GM21526 (cell line): ENCODE measurements around the gene C1QB.

Experiments
- ATAC-seq: cut with Tn5 transposase; IDR thresholded peaks from one replicate; pipeline ENCODE4 v1.9.1; 2021; ENCODE audit warnings: moderate library complexity; ENCODE audit not compliant: unreplicated experiment, low FRiP score

C1QB gene

DNA sequence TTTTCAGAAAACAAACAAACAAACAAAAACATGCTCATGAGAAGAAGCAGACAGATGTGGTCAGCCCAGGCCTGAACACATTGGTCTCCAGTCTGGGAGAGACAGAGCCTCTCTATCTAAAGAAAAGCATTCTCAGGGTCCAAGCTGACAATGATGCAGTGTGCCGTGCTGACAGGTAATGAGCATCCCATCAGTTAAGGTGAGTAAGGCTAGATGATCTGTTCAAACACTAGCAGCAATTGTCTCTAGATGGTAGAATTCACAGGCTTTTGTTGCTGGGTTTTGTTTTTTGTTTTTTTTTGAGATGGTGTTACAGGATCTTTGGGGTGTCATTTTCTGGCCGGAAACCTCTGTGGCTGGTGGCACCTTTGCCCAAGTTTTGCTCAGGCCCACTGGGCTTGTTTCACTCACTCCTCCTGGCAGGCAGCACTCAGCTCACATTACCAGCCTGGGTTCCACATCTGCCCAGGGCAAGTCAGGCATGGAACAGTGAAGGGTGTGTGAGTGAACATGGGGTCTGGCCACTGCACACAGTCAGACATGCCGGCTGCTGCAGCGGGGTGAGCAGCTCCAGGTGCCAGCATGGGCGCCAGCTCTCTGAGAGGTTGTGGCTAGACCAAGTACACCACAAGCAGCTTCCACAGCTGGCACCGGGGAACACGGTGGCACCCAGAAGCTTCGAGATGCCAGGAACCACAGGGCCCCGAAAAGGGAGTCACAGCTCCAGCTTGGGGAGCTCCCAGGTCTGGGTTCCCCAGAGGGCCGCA, 19.2 kb upstream of the C1QB start:
- no peak for ATAC-seq

DNA sequence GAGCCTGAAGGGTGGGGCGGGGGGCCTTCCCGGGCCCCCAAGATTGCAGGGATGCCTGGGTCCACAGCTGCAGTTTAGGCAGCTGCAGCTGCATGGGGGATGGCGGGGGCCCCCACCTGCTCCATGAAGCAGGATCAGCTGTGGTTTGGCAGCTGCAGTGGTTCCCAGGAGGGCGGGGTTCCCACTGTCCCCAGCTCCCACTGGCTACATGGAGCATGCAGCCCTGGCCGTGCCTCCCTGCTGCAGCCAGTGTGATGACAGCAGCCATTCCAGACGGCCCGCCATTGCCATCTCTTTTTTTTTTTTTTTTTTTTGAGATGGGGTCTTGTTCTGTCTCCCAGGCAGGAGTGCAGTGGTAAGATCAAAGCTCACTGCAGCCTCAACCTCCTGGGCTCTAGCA, 17.6 kb upstream of the C1QB start:
- no peak for ATAC-seq

DNA sequence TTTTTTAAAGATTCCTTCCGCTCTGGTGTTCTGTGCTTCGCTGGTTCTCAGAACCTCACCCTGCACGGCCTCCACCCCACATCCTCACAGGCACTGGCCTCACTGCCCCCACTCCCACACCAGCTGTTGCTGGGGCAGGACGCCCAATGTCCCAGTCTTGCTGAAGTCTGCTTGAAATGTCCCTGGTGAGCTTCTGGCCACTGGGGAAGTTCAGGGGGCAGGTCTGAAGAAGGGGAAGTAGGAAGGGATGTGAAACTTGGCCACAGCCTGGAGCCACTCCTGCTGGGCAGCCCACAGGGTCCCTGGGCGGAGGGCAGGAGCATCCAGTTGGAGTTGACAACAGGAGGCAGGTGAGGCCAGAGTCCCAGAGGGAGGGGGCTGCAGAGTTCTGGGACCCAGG, 16.7 kb upstream of the C1QB start, which contains the start of gene C1QA:
C1QA (plus strand) TSS at position 276 of the 400 bp plus-strand sequence. CDS start 989 bp downstream, outside the sequence.
- ATAC-seq = no peak

DNA sequence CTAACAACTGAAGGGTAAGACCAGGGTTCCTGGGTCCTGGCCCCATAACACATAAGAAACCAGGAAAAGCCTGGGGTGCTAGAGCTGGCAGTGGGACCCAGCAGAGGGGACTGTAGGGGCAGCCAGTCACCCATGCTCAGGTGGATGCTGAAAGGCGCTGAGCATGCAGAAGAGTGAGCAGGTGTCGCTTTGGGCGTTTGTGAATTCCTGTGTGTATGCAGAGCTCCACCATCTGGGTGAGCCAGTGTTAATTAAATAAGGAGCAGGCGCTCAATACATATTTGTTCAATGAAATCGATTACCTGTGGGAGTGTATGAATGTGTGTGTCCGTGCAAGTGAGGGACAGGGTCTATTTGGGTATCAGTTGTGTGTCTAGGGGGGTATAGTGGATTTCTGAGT, 16.1 kb upstream of the C1QB start:
- ATAC-seq = no peak

DNA sequence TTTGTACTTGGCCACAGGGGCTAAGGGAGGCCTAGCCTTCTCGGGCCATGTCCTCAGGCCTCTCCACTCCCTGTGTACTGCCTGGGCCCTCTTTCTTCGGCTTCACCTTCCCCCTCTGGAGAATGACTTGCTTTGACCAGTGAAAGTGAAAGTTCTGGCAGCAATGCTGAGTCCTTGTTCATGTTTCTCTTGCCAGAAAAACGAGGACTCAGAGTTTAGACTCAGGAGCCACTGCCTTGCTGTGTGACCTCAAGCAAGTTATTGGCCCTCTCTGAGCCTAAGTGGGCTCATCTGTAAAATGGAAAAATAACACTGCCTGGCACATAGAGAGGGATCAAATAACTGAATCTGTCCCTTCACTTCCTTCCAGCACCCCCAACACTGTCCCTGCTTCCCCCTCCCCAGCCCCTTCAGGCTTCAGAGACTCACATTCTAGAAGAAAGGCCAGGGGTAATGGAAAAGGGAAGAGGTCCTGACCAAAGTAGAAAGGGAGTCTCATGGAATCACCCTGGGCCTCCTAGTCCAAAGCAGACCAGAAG, 15.1 kb upstream of the C1QB start:
- no peak for ATAC-seq

DNA sequence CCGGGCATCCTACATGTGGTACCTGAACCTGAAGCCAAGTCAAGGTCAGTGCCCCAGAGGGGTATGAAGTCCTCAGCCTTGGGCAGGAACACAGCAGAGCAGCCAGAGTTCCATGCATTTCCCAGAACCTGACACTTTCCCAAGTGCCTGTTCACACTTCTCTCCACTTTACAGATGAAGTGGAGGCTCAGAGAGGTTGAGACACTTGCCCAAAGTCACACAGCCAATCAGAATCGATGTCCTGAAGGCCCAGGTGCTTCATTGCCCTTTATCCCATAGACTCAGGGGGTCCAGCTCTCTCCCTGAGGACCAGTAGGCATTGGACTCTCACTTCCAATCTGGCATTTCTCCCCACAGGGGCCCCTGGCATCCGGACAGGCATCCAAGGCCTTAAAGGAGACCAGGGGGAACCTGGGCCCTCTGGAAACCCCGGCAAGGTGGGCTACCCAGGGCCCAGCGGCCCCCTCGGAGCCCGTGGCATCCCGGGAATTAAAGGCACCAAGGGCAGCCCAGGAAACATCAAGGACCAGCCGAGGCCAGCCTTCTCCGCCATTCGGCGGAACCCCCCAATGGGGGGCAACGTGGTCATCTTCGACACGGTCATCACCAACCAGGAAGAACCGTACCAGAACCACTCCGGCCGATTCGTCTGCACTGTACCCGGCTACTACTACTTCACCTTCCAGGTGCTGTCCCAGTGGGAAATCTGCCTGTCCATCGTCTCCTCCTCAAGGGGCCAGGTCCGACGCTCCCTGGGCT, 14.4 kb upstream of the C1QB start:
- ATAC-seq = no peak

DNA sequence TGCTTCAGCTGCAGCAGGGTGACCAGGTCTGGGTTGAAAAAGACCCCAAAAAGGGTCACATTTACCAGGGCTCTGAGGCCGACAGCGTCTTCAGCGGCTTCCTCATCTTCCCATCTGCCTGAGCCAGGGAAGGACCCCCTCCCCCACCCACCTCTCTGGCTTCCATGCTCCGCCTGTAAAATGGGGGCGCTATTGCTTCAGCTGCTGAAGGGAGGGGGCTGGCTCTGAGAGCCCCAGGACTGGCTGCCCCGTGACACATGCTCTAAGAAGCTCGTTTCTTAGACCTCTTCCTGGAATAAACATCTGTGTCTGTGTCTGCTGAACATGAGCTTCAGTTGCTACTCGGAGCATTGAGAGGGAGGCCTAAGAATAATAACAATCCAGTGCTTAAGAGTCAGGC, 13.8 kb upstream of the C1QB start:
- no peak for ATAC-seq

DNA sequence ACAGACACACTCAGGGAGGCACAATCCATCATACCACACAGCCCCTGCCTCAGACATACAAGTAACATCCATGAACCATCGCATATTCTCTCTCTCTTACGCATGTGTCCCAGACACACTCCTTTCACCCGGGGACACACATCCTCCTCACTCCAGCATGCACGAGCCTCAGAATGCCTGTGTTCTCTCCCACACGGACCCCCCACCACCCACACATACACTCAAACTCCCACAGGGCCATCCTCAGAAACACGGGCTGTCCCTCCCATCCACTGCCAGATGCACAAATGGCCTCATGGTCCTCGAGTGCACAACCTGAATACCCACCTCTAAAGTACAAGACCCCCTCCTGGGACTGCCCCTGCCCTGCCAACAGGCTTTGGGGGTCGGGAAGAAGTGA, 11.8 kb upstream of the C1QB start:
- no peak for ATAC-seq

DNA sequence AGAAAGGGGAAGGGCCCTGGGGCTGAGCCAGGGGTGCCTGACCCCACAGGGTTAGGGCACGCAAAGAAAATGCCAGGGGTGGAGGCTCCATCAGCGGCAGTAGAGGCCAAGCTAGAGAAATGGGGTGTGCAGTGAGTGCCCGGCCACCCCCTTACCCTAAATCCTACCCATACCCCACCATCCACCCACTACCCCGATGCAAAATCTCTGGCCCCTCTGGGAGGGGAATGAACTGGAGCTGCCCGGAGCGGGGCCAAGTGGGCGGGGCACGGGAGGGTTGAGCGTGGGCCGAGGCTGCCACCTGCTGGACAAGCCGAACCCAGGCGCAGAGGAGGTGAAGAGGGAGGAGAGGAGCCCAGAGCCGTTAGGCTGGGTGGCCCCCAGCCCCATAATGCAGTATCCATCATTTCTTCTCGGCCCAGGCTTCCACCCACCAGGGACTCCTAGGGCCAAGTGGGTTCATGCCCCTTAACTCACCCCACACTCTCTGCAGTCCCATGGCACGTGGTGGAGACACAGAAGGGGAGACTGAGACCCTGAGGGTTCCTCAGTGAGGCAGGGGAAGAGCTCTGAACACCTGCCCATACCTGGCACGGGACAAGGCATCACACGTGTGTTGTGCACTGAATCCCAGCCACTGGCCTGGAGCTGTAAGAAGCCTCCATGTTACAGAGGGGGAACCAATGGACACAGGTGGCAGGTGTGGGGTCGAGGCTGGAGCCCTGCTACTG, 11.0 kb upstream of the C1QB start:
- no peak for ATAC-seq

DNA sequence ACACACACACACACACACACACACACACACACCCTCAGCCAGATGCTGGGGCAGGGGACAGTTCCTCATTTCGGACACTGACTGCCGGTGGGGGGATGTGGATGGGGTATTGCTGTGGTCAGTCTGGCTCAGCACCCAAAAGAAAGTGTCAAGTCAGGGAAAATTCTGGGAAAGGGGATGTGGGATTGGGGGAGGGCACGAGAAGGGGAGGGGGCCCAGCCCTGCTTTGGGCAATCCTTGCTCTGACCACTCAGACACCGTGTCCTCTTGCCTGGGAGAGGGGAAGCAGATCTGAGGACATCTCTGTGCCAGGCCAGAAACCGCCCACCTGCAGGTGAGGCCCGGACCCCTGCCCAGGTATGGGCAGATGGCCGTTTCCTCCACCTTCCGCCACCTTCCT, 9.7 kb upstream of the C1QB start, which contains the start of gene C1QC:
C1QC (plus strand) TSS at position 253 of the 400 bp plus-strand sequence. CDS start 391 bp downstream, outside the sequence.
- ATAC-seq = no peak

DNA sequence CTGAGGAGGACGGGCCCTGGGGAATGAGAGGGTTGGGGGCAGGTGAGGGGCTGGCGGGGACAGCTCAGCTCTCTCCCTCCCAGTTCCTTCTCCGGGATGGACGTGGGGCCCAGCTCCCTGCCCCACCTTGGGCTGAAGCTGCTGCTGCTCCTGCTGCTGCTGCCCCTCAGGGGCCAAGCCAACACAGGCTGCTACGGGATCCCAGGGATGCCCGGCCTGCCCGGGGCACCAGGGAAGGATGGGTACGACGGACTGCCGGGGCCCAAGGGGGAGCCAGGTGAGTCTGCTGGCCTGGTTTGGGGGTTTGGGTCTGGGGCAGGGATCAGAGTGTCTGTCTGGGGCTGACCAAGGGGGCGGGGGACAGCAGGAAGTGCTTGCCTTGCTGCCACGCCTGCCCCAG, 9.1 kb upstream of the C1QB start:
- ATAC-seq = no peak

DNA sequence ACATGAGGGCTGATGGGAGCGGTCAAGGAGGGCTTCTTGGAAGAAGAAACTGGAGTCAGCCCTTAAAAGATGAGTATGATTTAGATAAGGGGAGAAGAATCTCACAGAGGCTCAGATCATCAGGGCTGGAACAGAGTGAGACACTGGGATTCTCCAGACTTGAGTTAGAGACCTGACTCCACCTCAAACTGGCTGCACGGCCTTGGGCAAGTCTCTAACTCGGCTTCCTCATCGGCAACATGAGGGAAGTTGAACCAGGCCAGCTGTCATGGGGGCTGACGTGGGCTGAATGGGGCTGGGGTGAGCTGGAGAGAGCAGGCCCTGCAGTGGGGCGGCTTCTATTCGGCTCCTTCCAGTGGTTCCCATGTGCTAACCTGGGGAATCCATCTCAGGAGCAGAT, 7.1 kb upstream of the C1QB start:
- no peak for ATAC-seq

DNA sequence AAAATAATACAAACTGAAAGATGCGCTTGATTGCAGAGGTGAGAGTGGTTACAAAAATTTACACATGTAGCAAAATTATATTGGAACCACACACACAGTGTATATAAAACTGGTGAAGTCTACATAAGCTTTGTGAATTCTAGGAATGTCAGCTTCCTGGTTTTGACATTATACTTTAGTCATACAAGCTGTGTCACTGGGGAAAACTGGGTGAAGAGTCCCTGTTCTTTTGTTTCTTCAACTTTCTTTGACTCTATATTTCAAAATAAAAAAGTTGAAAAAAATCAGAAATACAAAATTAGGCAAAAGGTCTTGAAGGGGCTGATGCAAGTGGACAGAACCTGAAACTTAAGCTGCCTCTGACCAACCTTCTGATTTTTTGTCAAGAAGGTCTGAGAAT, 6.7 kb upstream of the C1QB start:
- ATAC-seq = no peak

DNA sequence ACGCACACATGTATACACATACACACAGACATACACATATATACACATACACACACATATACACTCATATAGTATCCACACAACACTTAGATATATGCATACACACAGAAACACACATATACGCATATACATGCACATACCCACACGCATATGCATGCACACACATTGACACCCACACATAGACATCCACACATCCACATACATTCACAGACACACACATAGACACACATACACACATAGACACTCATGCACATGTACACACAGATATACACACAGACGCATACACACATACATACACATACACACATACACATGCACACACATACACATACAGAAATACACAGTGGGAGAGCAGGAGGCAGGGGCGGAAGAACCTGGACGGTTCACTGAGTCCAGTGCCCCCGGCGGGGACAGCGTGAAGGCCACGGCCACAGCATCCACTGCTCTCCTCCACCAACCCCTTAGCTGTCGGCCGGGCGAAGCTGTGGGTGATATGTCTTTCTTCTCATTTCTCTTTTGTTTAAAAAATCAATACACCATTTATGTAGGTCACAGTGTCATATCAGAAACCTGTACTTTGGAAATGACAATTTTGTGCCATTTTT, 2.8 kb upstream of the C1QB start:
- ATAC-seq = no peak

DNA sequence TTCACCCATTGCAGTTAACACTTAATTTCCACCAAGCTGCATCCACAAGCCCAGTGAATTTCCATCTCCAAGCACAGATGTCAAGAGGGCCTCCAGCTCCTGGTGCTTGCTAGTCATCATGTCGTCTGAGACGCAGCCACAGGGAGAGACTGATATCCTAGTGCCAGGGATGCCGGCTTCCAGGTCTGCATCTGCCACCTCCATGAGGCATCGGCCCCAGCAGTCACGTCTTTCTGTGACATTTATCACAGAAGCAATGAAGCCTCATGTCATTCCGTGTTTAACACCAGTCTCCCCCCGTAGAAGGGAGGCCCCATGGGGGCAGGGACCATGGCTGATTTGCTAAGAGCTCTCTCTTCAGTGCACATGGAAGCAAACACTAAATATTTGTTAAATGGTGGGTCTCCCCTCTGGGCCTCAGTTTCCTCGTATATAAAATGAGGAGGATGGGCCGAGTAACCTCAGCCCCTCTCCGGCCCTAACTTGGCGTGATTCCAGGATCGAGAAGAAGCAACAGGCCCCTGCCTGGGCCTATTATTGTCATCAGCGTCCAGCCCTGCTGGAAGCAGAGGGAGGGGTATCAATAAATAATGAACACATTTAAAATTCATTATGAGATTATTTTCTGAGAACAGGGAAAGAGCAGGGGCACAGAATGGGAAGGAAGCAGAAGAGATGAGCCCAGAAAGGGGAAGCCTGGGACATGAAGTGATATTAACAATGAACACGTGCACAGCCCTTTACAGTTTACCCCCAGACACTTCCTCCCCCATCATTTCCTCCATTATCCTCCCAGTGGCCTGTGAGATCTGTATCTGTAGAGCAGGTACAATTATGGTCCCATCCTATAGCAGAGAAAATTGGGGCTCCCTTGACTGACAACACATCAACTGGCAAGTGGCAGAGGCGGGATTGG, 837 bp upstream of the C1QB start:
- ATAC-seq = no peak

DNA sequence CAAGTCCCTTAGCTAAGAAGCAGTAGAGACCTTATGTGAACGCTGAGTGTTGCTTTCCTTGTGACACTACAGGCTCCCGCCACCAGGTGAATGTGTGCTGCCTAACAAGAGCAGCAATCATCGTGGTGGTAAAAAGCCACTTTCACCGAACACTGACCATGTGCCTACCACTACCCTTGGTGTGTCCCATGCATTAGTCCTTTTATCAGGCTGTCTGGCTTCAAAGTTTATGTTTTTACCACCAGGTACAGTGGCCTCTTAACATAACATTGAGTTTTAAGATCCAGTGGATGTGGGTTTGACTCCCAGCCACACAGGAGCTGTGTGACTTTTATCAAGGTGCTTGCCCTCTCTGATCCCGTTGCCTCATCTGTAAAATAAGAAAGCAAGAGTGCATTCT, 1.7 kb downstream of the C1QB start:
- ATAC-seq = no peak

DNA sequence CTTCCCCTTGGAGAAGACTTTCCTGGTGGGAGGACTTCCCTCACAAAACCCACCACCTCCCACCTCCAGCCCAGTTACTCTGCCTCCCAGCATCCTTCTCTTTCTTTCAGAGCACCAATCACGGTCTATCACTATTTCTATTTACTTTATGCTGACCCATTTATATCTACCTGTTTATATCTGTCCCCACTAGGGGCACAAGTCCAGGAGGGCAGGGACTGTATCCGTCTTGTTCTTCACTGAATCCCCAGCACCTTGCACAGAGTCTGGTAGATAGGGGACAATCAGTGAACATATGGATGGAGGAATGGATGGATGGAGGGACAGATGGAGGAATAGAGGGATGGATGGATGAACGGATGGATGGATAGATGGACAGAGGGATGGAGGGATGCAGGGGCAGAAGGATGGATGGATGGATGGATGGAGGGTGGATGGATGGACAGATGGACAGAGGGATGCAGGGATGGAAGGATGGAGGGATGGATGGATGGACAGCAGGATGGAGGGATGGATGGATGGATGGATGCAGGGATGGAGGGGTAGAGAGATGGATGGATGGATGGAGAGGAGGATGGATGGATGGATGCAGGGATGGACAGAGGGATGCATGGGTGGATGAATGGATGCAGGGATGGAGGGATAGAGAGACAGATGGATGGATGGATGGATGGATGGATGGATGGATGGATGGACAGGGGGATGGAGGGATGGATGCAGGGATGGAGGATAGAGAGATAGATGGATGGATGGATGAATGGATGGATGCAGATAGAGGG, 5.5 kb downstream of the C1QB start:
- ATAC-seq = no peak

DNA sequence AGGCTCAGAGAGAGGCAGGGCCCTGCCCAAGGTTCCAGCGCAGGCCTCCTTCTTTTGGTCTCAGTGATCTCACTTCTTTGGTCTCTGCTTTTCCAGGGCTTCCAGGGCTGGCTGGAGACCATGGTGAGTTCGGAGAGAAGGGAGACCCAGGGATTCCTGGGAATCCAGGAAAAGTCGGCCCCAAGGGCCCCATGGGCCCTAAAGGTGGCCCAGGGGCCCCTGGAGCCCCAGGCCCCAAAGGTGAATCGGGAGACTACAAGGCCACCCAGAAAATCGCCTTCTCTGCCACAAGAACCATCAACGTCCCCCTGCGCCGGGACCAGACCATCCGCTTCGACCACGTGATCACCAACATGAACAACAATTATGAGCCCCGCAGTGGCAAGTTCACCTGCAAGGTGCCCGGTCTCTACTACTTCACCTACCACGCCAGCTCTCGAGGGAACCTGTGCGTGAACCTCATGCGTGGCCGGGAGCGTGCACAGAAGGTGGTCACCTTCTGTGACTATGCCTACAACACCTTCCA, 7.7 kb downstream of the C1QB start:
- no peak for ATAC-seq

DNA sequence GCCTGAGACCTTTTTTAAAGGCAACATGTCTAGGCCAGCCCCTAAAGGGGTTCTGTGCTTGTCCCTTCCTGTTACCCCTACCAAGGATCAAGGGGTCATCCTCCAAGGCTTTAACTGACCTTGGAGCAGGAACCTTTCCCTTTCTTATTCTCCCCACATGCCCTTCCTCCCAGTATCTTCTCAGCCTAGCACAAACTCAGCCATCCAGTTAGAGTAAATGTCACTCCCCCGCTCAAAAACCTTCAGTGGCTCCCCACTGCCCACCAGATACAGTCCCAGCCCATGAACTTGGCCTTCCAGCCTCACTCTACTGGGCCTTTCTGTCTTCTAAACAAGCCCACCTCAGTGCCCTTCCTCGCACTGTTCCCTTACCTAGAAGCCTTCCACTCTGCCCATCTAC, 8.8 kb downstream of the C1QB start:
- no peak for ATAC-seq
